ENCODE measurements around the gene MEGF6.

The MEGF6 gene

GRCh38 chr1:3606779-3607702, 4.3 kb downstream of the MEGF6 start:
- DNase-seq, result no peak

GRCh38 chr1:3604997-3605823, 6.1 kb downstream of the MEGF6 start:
- no peak for DNase-seq

GRCh38 chr1:3604468-3604974, 6.8 kb downstream of the MEGF6 start:
- no peak for DNase-seq

- no peak for DNase-seq
These were observed 7.5 kb downstream of the MEGF6 start for GRCh38 chr1:3603571-3604467.

GRCh38 chr1:3603156-3603555, 8.2 kb downstream of the MEGF6 start:
- DNase-seq, result no peak

GRCh38 chr1:3602375-3602774, 8.9 kb downstream of the MEGF6 start:
- no peak for DNase-seq

- no peak for DNase-seq
These were observed 9.6 kb downstream of the MEGF6 start for GRCh38 chr1:3601743-3602142.

- no peak for DNase-seq
These were observed 11.0 kb downstream of the MEGF6 start for GRCh38 chr1:3600354-3600753.

- no peak for DNase-seq
These were observed 11.5 kb downstream of the MEGF6 start for GRCh38 chr1:3599816-3600215.

GRCh38 chr1:3599286-3599811, 12.0 kb downstream of the MEGF6 start:
- no peak for DNase-seq

- no peak for DNase-seq
These were observed 12.6 kb downstream of the MEGF6 start for GRCh38 chr1:3598522-3599285.

- no peak for DNase-seq
These were observed 13.2 kb downstream of the MEGF6 start for GRCh38 chr1:3598051-3598491.

- DNase-seq, result no peak
These were observed 13.7 kb downstream of the MEGF6 start for GRCh38 chr1:3597599-3597964.

GRCh38 chr1:3596663-3597598, 14.4 kb downstream of the MEGF6 start:
- no peak for DNase-seq

- no peak for DNase-seq
These were observed 15.4 kb downstream of the MEGF6 start for GRCh38 chr1:3595949-3596348.

GRCh38 chr1:3594706-3595377, 16.5 kb downstream of the MEGF6 start:
- no peak for DNase-seq

GRCh38 chr1:3593745-3594144, 17.6 kb downstream of the MEGF6 start:
- no peak for DNase-seq

- no peak for DNase-seq
These were observed 18.0 kb downstream of the MEGF6 start for GRCh38 chr1:3593334-3593733.

GRCh38 chr1:3590951-3591865, 20.1 kb downstream of the MEGF6 start:
- DNase-seq, result no peak
